ENCODE results near the gene NKX6-2.

DNA sequence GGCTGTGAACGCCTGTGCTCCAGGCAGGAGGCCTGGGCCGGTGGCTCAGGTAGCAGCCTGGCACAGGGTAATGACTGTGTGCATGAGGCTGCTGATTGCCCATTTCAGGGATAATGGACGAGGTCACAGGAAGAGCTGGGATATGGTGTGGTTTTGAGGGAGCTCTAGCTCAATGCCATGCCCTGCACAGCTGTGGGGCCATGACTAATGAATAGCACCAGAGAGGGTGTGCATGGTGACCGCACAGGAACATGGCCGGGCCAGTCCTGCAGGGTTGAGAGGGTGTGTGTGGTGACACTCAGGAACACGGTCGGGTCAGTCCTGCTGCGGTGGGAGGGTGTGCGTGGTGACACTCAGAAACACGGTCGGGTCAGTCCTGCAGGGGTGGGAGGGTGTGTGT, 21.8 kb downstream of the NKX6-2 start:
- TF ChIP-seq CTCF (IDR thresholded peaks at IDR 0.05; ENCODE audit: poor library complexity) (no peak), EZH2 (IDR thresholded peaks at IDR 0.05; ENCODE audit: borderline replicate concordance) (no peak), EZH2phosphoT487 (IDR thresholded peaks at IDR 0.05; ENCODE audit: low read depth, severe bottlenecking, unreplicated experiment) (no peak)
